Sciatic nerve (tissue), 2 donors: ENCODE measurements around the gene TLDC2. TPM values are rescaled to one million over a fixed set of nuclear protein-coding genes. Genes with fewer than 3 reads are reported as not detected.
"Not testable (repeated sequence)": the region's sequence is repeated elsewhere in the genome, so short reads cannot be mapped to it uniquely, and the experiment has no call there.

Experiments
- ATAC-seq: fragments of 200-7000 bp; cut with Tn5 transposase; one replicate; pipeline ENCODE4 v1.9.1; 2020; ENCODE audit warnings: mild to moderate bottlenecking, moderate library complexity
- DNase-seq: peaks from one replicate; pipeline ENCODE4 v3.0.0-alpha.2; 2020; ENCODE audit warnings: low spot score
- intact Hi-C: fragments of 100-400 bp; cut with DNase I; formaldehyde crosslinking; loops from one replicate; pipeline ENCODE4 v1.14.2; 2022
- total RNA-seq: library from RNA; stranded (reverse); fragmentation: NEBNext Ultra II Directional; extraction: Animal tissue kit (Norgen Biotek cat#: 25700); gene quantifications from one replicate; pipeline ENCODE4 v1.2.1, GENCODE V29; 2021
- donor health status: DM: no; HTN: no; CAD: no.
- donor health status: DM: no; HTN: no; CAD: no.

TLDC2 gene
- total RNA-seq, 1 donor from 2014 or later, result 0.31 TPM

- intact Hi-C loops, result loop anchor here (5.0 kb wide), 1 partner anchor 91 kb away; the partner anchor contains the start of gene DSN1
- DNase-seq (peak; percentile 73), ATAC-seq (no peak)
Measured at GRCh38 chr20:36862857-36863668, 12.9 kb upstream of the TLDC2 start.

DNA sequence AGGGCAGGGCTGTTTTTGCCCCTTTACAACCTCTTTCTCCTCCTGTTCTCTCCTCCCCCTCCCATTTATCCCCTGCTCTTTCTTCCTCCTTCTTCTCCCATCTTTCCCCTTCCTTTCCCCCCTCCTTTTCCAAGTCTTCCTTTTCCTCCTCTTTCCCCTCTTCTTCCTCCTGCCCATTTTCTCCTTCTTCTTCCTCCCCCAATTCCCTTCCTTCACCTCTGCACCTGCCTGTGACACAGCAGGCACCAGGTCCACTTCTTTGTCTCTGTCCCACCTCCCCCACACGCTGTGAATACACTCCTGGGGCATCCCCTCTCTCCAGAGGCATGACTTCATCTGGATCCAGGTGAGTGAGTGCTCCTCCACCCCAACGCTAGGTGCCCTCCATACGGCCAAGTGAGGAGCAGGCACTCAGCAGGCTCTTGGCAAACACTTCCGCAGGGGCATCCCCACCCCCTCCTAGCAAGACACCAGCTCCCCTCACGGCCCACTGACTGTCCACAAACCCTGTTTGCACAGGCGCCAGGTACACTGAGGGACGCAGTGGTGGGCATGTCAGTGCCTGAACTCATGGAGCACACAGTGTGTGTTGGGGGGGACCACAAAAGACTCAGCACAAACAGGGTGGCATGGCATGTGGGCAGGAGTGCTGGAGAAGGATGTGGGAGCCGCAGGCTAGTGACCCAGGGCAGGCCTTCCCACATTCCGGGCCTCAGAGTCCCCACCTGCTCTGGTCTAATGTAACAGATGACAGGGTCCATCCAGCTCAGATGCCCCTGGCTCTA, 10.7 kb upstream of the TLDC2 start:
- no peak for ATAC-seq
- intact Hi-C loops, result no loop called here
- DNase-seq, result no peak

DNA sequence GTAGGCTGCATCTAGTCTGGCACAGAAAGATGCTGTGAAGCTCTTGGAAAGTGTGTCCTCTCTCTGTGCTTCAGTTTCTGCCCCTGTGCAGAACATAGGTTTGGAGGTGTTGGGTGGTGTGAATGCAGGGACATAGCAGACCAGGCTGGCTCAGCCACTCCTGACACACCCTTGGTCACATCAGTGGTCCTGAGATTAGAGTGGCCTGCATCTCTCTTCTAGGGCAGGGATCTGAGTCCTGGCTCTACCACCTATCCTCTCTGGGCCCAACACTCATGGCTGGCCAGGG, 10.1 kb upstream of the TLDC2 start:
- DNase-seq (no peak), ATAC-seq (no peak)
- intact Hi-C loops, result no loop called here

DNA sequence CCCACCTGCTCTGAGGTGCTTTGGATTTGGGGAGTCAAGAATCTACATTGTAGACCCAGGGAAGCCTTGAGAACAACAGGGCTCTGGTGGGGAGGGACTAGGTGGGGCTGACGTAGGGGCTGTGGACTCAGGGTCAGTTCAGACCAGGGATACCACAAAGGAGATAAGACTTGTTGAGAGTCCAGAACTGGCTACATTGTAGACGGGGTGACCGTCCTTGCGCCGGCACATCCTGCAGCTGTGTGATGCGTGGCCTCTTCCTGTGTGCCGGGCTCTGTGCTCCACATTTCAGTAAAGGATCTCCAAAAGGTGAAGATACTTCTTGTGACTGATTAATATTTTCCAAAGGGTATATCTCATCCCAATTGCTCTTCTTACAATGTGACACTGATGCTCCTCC, 9.8 kb upstream of the TLDC2 start:
- intact Hi-C loops, result no loop called here
- ATAC-seq, result no peak
- no peak for DNase-seq

DNA sequence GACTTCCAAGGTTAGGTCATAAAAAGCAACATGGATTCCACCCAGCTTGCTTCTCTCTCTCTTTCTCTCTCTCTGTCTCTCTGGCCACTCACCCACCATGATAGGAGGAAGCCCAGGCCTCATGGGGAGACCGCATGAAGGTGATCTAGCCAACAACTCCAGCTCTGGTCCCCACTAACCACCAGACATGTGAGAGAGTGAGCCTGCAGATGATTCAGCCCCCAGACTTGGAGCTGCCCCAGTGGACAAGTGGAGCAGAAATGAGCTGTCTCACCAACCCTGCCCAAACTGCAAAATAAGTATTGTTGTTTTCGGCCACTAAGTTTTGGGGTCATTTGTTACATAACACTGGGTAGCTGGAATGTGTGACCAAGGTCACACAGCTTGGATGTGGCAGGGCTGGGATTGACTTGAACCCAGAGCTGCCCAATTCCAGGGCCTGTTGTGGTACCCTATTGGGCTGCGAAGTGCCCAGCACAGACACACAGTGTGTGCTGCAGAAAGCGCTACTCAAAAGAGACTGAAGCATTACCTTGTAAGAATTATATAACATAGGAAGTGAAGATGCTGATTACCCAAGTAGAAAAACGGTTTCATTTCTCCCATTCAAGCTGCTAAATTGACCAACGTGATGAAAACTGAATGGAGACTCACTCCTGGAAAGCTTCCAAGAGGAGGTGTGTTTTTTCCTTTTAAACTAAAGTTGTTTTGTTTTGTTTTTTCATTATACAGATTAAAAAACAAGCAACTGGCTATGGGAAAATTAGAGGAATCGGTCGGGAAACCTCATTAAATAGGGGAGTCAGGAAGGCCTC, 9.1 kb upstream of the TLDC2 start:
- DNase-seq, result no peak
- intact Hi-C loops, result no loop called here

GRCh38 chr20:36871640-36872570, 4.0 kb upstream of the TLDC2 start:
- ATAC-seq (no peak), DNase-seq (no peak)
- intact Hi-C loops, result no loop called here

More for the DNA sequence above, 9.1 kb upstream of the TLDC2 start:
- ATAC-seq, result no peak

- no peak for DNase-seq
- ATAC-seq, result no peak
- intact Hi-C loops, result no loop called here
Measured at GRCh38 chr20:36872852-36873251, 3.1 kb upstream of the TLDC2 start.

GRCh38 chr20:36873498-36874189, 2.3 kb upstream of the TLDC2 start:
- intact Hi-C loops, result no loop called here
- DNase-seq, result no peak
- no peak for ATAC-seq

DNA sequence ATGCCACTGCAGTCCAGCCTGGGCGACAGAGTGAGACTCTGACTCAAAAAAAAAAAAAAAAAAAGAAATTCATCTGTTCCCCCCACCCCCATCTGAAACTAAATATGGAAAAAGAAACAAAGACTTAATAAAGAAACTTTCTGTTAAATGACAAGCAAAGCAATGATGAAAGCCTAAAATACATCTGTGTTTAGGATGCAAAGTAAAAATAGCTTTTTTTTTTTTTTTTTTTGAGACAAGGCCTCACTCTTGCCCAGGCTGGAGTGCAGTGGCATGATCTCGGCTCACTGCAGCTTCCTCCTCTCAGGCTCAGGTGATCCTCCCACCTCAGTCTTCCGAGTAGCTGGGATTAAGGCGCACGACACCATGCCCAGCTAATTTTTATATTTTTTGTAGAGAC, 845 bp upstream of the TLDC2 start:
- DNase-seq, intact Hi-C loops, ATAC-seq: not testable (repeated sequence)

DNA sequence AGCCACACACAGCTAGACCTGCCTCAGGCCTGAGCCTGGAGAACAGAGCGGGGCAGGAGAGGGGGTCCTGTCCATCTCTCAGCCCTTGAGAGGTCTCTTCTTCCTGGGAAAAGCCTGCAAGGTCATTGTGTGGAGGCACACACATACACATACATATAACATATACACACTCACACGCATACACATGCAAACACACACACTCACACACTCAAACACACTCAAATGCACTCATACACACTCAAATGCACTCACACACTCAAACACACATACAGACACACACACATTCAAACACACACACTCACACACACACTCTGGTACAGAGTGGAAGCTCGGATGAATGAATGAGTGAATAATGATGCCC, 515 bp downstream of the TLDC2 start:
- intact Hi-C loops, result no loop called here
- ATAC-seq (no peak), DNase-seq (no peak)

DNA sequence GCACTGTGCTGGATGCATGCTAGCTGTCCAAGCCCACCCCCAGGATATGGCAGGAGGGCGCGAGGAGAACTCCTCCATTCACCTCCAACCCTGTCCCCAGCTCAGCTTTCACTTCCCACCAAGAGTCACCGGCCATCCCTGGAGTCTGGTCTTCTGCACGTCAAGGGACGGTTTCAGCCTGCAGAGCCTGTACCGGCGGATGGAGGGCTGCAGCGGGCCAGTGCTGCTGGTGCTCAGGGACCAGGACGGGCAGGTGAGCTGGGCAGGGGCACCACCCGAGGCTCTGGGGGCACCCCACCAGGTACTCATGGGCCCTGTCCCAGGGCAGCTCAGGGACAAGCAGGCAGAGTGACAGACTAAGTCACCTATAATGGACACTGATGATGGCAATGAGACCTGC, 3.0 kb downstream of the TLDC2 start:
- DNase-seq (no peak), ATAC-seq (peak; percentile 23)
- intact Hi-C loops, result no loop called here

DNA sequence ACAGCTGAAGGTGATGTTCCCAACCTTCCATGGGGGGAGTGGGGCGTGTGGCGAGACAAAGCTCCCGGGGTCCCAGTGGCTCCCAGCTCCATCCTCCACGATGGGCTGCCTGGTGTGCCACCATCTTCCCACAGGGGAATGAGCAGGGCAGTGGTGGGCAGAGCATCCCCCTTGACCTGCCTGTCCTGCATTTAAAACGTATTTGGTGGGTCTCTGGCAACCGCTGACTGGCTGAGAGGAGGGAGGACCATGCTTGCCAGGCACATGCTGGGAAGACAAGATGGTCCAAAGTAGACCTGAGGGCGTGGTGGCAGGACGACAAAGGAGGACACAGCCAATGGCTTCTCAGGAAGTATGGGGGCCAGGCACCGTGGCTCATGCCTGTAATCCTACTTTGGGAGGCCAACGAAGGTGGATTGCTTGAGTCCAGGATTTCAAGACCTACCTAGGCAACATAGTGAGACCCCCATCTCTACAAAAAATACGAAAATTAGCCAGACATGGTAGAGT, 4.9 kb downstream of the TLDC2 start:
- ATAC-seq (no peak), DNase-seq (no peak)
- intact Hi-C loops, result no loop called here

DNA sequence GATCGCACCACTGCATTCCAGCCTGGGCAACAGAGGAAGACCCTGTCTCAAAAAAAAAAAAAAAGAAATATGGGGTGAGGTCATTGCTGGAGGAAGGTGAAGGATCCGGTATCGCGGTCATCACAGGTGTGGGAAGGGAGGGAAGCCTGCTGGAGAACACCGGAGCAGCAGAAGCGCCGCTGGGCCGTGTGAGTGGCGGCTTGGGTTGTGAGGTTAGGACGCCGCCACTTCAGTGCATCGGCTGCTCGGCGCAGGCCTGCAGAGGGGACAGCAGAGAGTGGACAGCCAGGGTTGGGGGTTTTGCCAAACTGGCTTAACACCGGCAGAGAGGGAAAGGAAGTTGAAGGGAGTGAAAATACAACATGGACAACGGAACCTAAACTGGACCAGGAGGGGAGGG, 5.4 kb downstream of the TLDC2 start:
- ATAC-seq (no peak), DNase-seq (no peak)
- intact Hi-C loops, result no loop called here

GRCh38 chr20:36881888-36882287, 6.0 kb downstream of the TLDC2 start:
- ATAC-seq (no peak), DNase-seq (no peak)
- intact Hi-C loops, result no loop called here

- intact Hi-C loops, result no loop called here
- DNase-seq, result no peak
- ATAC-seq, result no peak
Measured at GRCh38 chr20:36883977-36884535, 8.1 kb downstream of the TLDC2 start.

DNA sequence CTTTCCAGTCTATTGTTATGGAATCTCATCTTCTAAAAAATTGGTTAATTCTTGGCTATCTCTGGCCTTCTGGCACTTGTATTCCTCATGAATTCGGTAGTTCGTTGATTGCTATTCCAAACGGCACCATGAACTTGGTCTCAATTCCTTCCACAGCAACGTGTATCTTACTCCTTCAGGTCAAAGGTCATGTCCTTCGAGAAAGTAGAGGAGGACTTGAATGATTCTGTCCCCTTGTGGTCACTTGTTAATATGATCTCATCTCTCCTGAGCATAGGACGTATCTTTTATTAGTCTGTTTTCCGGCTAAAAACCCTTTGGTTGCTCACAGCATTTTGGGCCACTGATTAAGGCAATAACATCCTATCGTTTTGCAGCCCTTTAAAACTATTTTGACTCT, 9.4 kb downstream of the TLDC2 start:
- ATAC-seq (no peak), DNase-seq (no peak)
- intact Hi-C loops, result no loop called here

DNA sequence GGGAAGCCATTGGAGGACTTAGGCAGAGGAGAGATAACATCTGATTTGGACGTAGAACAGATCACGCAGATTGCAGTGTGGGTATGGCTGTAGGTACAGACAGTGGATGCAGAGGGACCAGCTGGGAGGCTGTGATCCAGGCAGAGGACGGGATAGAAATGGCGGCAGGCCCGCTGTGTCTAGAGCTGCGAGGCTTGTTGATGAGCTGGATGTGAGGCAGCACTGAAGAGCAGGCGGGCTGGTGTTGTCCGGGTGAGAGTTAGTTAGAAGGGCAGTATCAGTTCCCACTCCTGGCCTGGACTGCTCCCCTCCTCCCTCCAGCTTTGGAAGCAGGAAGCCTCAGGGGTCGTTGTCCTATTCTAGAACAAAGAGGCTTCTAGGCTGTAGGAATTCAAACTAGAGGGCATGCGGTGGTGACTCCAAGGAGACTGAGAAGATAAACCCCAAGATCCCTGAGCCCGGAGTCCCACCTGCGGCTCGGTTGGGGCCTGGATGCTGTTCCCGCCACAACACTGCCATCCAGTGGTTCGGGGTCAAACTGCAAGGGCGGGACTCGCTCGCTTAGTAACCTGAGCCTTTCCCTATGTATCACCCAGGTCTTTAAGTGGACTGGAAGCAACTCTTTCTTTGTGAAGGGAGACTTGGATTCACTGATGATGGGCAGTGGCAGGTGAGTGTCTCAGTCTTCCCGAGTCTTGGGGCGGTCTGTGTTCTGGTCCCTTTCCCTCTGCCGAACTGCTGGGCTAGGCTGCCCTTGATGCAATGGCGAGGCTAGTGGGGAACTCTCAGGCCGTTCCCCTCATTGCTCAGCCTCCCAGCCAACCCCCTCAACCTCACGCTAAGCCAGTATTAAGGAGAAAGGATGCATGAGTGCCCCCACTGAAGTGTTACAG, 11.2 kb downstream of the TLDC2 start:
- ATAC-seq, result peak; percentile 89
- peak; percentile 91 for DNase-seq
- intact Hi-C loops, result no loop called here
